PFSK-1 (cell line): Measurements from ENCODE around the gene KRTAP2-1. TPM values are rescaled to one million over a fixed set of nuclear protein-coding genes. Genes with fewer than 3 reads are reported as not detected.
"Not testable (repeated sequence)": the region's sequence is repeated elsewhere in the genome, so short reads cannot be mapped to it uniquely, and the experiment has no call there.

Experiments
- FOXP2 ChIP-seq: optimal IDR thresholded peaks from 2 replicates; pipeline ENCODE3; 2011; ENCODE audit warnings: borderline replicate concordance, control low read depth, inconsistent platforms; ENCODE audit not compliant: insufficient read depth; ENCODE audit errors: extremely low read length, extremely low read depth
- POLR2AphosphoS5 ChIP-seq: IDR thresholded peaks from 2 replicates; pipeline ENCODE4 v1.6.1; 2012; ENCODE audit warnings: low read depth, mild to moderate bottlenecking, control low read depth, low read length, moderate library complexity
- REST ChIP-seq, 2 experiments: IDR thresholded peaks; 2 replicates each; pipeline versions ENCODE4 v1.6.1 to v1.8.0; 2011 to 2012; ENCODE audit warnings: low read depth in 2 of 2, low read length in 2 of 2, control low read depth in 1 of 2, inconsistent platforms in 1 of 2, mild to moderate bottlenecking in 1 of 2, moderate library complexity in 1 of 2; ENCODE audit not compliant: insufficient read depth in 1 of 2
- SIN3A ChIP-seq: IDR thresholded peaks from 2 replicates; pipeline ENCODE4 v1.6.1; 2012; ENCODE audit warnings: mild to moderate bottlenecking, low read length, moderate library complexity, borderline replicate concordance; ENCODE audit not compliant: insufficient read depth
- TAF1 ChIP-seq: IDR thresholded peaks from 2 replicates; pipeline ENCODE4 v1.6.1; 2012; ENCODE audit warnings: low read length, control low read depth, borderline replicate concordance; ENCODE audit not compliant: insufficient read depth
- polyA plus RNA-seq: library from polyadenylated mRNA; unstranded; fragments of >200 nt; gene quantifications from one replicate; pipeline ENCODE4 v1.2.1, GENCODE V29; 2012; ENCODE audit warnings: low read depth, missing spikeins; ENCODE audit not compliant: insufficient read length

The KRTAP2-1 gene
- not detected for polyA plus RNA-seq

- not testable (repeated sequence) for TF ChIP-seq REST (IDR thresholded peaks at IDR 0.05; ENCODE audit: insufficient read depth in 1 of 2, low read depth in 2 of 2, low read length in 2 of 2); TAF1; SIN3A
These were observed at the start of gene KRTAP2-1 for GRCh38 chr17:41046735-41047465. KRTAP2-1 (minus strand) TSS chr17:41047316; CDS start chr17:41047267, 49 bp downstream.

GRCh38 chr17:41096055-41096454 lies 48.9 kb upstream of the KRTAP2-1 start:
- no peak for TF ChIP-seq TAF1
- TF ChIP-seq SIN3A: no peak
- TF ChIP-seq FOXP2: no peak
- no peak for TF ChIP-seq POLR2AphosphoS5
- no peak for TF ChIP-seq REST (IDR thresholded peaks at IDR 0.05; ENCODE audit: insufficient read depth in 1 of 2, low read depth in 2 of 2, low read length in 2 of 2)

GRCh38 chr17:41084100-41084856 lies 37.2 kb upstream of the KRTAP2-1 start, which contains the start of gene KRTAP4-7:
KRTAP4-7 (plus strand) TSS chr17:41084150; CDS start chr17:41084207, 57 bp downstream.
- not testable (repeated sequence) for TF ChIP-seq FOXP2; REST (IDR thresholded peaks at IDR 0.05; ENCODE audit: insufficient read depth in 1 of 2, low read depth in 2 of 2, low read length in 2 of 2); POLR2AphosphoS5

GRCh38 chr17:41082626-41083025 lies 35.5 kb upstream of the KRTAP2-1 start:
- TF ChIP-seq REST (IDR thresholded peaks at IDR 0.05; ENCODE audit: insufficient read depth in 1 of 2, low read depth in 2 of 2, low read length in 2 of 2) (no peak), POLR2AphosphoS5 (no peak), SIN3A (no peak), TAF1 (no peak), FOXP2 (no peak)
